Activated naive CD4-positive, alpha-beta T cell treated with Interleukin-2 at 50 U/mL for 16 hours (primary cell): ENCODE data around the gene ZMYM4.
A peak's percentile ranks its signal among the peaks of the same experiment; 100 is the strongest.
"Not testable (repeated sequence)": the region's sequence is repeated elsewhere in the genome, so short reads cannot be mapped to it uniquely, and the experiment has no call there.

Source experiments
- DNase-seq: peaks from one replicate; pipeline ENCODE4 v3.0.0-alpha.2; 2020

ZMYM4 gene

DNA sequence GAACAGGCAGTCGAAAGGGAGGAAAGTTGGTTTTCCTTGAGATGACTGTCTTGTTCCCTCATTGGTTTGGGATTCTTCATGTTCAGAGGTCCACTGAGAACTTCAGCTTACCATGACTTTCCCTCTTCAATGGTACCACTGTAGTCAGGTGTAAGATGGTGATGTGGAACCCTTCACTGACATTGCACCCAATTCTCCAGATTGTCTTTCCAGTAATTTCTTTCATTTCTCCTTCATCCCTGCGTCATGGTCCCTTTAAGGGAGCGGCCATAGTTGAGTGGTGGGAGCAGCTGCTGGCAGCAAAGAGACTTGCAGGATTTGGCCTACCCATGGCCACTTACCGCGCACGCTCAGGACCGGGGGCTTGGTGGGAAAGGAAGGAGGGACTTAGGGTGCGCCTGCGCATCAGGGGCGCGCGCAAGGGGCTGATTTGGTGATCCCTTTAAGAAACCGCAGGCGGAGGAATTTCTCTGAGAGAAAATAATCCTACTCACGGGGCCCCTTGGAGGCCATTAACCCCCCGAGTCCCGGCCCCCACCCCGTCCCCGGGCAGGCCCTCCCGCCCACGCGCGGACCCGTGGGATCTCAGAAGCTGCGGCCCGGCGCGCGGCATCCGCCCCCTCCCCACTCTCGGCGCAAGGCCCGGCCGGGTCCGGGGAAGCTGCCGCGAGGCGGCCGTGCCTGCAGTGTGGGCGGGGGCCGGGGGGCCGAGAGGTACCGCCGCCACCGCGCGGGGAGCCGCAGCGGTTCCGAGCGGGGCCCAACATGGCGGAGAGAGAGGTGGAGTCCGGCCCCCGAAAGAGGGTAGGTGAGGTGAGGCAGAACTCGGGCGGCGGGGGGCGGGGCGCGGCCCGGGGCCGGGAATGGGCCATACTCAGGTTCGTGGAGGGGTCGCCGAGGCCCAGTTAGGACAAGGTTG lies at the start of gene ZMYM4:
Gene ZMYM4 (plus strand): TSS at position 428 of the 919 bp plus-strand sequence. CDS start 338 bp downstream, at position 766.
- peak; percentile 92 for DNase-seq

- DNase-seq: no peak
Measured at GRCh38 chr1:35220976-35221375, 47.5 kb upstream of the ZMYM4 start.

- DNase-seq: no peak
Measured at GRCh38 chr1:35222322-35223083, 46.0 kb upstream of the ZMYM4 start.

GRCh38 chr1:35223084-35223630 lies 45.4 kb upstream of the ZMYM4 start:
- DNase-seq: no peak

DNA sequence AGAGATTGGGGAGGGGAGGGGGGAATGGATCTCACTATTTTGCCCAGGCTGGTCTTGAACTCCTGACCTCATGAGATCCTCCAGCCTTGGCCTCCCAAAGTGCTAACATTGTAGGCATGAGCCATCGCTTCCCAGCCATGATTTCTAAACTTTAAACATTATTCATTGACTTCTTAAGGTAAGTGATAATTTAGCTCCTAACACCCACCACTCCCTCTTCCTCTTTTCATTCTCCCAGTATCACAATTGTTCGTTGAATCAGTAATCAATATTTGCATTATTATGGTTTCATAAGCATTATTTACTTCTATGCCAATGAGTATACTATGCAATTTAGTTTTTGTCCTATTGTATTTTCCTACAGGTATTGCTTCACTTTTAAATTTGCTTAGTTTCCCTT lies 42.0 kb upstream of the ZMYM4 start:
- DNase-seq: no peak

- no peak for DNase-seq
Measured at GRCh38 chr1:35229587-35230360, 38.7 kb upstream of the ZMYM4 start.

GRCh38 chr1:35231287-35231686 lies 37.2 kb upstream of the ZMYM4 start:
- no peak for DNase-seq

GRCh38 chr1:35236772-35237171 lies 31.7 kb upstream of the ZMYM4 start:
- DNase-seq: not testable (repeated sequence)

GRCh38 chr1:35243691-35244090 lies 24.8 kb upstream of the ZMYM4 start:
- no peak for DNase-seq

DNA sequence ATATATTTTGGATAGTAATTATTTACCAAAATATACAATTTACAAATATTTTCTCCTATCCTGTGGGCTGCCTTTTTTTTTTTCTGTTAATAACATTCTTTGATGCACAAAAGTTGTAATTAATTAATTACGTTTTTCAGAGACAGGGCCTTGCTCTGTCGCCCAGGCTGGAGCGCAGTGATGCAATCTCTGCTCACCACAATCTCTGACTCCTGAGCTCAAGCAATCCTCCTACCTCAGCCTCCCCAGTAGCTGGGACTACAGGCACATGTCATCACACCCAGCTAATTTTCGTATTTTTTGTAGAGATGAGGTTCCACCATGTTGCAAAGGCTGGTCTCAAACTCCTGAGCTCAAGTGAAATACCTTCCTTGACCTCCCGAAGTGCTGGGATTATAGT lies 21.3 kb upstream of the ZMYM4 start:
- no peak for DNase-seq

DNA sequence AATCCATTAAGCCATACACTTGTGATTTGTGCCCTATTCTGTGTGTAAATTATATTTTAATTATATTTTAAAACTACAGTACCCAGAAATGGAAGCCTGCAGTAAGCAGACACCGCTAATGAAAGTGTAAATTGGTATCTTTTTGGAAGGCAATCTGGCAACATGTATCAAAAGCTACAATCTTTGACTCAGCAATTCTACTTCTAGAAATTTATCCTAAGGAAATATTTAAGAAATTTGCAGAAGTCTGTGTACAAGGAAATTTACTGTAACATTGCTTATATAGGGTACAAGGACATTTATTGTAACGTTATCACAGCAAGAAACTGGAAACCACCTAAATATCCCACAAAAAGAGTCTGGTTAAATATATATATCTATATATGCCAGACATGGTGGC lies 14.6 kb upstream of the ZMYM4 start:
- no peak for DNase-seq

- DNase-seq: no peak
Measured at GRCh38 chr1:35255276-35255675, 13.2 kb upstream of the ZMYM4 start.

GRCh38 chr1:35259561-35259960 lies 8.9 kb upstream of the ZMYM4 start:
- no peak for DNase-seq

GRCh38 chr1:35261412-35262120 lies 6.9 kb upstream of the ZMYM4 start:
- no peak for DNase-seq

DNA sequence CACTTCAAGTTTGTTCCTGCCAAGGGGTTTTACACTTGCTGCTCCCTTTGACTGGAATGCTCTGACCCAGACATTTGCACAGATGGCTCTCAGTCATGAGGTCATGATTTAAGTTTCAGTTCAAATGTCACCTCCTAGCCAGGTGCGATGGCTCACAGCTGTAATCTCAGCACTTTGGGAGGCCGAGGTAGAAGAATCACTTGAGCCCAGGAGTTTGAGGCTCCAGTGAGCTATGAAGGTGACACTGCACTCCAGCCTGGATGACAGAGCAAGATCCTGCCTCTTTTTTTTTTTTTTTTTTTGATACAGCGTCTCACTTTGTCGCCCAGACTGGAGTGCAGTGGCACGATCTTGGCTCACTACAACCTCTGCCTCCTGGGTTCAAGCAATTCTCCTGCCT lies 4.5 kb upstream of the ZMYM4 start:
- DNase-seq: no peak

DNA sequence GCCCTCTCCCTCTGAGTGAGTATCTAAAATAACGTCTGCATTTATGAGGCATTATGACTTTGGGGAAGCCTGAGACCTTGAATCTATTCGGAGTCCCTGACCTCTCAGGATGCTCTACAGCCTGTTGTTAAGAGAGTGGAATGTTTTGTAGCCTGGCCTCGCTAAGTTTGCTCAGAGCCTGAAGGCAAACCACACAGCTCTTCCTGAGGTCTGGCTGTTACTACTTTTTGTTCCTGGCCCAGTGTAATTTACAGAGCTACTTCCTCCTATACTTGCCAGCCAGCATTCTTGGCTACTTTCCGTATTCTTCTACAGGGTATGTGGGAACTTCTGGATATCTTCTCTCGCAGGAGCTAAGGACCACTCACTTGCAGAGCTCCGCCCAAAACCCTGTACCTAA lies 3.6 kb upstream of the ZMYM4 start:
- DNase-seq: no peak

DNA sequence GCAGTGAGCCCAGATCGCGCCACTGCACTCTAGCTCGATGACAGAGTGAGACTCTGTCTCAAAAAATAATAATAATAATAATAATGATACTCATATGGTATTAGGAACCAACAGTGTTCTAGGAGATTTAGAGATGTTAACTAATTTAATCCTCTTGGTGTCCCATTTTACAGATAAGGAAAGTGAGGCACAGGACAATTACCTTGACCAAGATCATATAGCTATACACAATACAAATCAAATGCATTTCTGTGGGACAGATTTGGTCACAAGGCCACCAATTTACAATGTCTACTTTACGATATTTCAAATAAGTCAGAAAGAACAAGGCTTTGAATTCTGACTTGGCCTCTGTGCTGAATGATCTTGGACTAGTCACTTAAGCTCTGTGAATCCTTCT lies 2.2 kb upstream of the ZMYM4 start:
- DNase-seq: no peak

GRCh38 chr1:35269201-35269988 lies 886 bp downstream of the ZMYM4 start:
- no peak for DNase-seq

DNA sequence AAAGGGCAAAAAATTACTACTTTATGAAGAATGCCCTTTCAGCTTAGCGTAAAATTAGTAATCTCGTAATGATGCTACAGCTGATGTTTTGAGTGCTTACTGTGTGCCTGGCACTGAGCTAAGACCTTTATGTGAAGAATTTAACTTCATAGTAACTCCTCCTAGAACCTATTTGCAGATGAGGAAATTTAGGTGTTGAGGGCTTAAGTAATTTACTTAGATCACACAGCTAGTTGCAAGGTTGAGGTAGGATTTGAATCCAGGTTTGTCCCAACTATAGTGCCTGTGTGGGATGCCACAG lies 1.4 kb downstream of the ZMYM4 start:
- DNase-seq: no peak

GRCh38 chr1:35270836-35271235 lies 2.3 kb downstream of the ZMYM4 start:
- DNase-seq: no peak

GRCh38 chr1:35274197-35274596 lies 5.7 kb downstream of the ZMYM4 start:
- DNase-seq: no peak
